ENCODE measurements around the gene AKIRIN2.

The AKIRIN2 gene

DNA sequence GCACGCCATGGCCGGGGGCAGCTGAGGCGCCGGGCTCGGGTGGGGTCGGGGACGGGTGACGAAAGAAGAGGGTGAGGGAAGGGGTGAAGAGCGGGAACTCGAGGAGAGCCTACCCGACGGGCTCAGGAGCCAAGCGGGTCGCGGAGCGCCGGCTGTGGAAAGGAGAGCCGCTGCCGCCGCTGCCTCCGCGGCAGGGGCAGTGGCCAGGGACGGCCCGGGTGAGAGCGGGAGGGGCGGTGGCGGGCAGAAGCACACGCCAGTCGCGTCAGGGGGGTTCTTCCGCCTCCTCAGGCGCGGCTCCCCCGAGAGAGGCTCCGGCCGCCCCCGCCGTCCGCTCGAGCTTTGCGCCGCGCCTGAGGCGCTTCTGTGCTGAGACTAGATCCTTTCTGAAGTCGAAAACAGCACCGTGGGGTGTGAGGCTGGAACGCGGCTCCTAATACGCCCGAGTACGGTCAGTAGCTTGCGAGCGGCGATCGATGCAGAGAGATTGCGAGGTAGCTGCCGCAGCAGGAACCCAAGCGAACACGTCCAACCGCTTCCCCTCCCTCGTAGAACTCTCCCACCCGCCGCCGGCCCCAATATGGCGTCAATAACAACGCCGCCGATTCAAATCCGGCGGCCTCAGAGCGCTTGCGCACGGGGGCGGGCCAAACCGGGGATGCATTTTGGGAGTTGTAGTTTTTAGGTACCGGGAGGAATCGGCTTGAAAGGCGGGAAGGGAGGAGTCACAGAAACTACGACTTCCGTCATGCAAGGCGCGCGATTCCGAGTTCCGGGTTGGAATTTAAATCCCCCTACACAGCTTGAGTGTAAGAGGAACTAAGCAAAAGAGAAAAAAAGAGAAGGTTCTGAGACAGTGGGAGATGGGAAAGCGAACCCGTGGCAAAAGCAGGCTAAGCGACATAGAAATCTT is at the start of gene AKIRIN2:
TSS of gene AKIRIN2 (minus strand) at position 558 of the 913 bp plus-strand sequence. CDS start at position 9, 549 bp downstream.
- DNase-seq: peak; percentile 95

DNA sequence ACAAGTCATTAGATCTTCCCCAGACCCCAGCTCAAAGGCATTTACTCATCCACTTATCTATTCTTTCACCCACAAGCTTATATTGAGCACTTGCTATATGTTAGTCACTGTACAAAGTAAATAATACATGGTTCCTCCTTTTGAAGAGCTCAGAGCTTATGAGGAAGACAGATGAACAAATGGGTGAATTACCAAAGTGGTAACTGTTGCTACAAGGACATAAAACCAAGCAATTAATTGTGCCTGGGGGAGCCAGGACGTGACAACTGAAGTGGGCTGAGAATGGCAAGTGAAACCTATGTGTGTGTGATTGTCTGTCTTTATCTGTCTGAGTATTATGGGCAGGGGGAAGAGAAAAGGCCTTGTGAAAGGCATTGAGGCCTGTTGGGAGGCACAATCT is 45.6 kb upstream of the AKIRIN2 start:
- DNase-seq: no peak

DNA sequence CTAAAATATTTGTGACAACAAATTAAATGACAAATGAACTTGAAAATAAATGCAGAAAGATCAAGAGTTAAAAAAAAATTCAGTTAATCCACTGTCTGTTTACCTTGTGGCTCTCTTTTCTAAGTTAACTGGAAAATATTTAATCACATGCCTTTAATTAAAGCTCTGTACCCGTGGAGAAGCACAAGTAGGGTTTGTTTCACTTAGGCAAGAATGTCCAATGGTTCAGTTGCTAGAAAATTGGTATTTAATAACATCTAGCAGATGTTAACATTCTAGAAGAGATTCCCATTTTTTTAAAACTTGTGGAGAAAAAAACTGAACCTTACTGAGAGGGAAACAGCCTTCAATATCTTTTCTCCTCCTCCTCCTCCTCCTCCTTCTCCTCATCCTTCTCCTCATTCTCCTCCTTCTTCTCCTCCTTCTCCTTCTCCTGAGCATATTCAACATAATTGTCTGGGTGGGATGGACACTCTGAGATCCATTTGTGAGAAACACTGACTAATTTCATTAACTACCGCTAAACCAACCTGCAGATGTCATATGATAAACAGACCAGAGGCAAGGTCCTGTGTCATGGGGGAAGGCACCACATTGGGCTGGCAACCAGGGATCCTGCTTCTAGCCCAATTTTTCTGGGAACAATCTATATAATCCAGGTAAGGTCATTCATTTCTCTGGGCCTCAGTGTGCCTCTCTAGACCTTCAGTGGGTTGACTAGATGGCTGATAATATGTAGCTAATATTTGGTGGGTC is 44.1 kb upstream of the AKIRIN2 start:
- DNase-seq: no peak

DNA sequence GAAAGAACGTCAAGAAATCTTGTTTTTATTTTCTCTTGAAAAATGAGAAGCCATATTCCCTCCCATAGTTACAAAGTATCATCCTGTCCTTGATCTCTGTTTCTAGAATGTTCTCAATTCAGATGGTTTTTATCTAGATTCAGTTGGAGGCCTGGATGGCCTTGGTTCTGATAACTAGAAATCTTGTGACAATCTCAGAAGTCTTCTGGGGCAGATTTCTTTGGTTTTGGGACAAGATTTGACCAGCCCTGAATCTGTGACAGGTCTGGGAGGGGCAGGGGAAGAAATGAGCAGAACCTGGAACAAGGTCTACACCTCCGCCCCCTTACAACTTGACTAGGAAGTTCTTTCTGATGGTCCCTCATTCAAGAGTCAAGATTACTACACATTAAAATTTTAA is 41.4 kb upstream of the AKIRIN2 start:
- no peak for DNase-seq

DNA sequence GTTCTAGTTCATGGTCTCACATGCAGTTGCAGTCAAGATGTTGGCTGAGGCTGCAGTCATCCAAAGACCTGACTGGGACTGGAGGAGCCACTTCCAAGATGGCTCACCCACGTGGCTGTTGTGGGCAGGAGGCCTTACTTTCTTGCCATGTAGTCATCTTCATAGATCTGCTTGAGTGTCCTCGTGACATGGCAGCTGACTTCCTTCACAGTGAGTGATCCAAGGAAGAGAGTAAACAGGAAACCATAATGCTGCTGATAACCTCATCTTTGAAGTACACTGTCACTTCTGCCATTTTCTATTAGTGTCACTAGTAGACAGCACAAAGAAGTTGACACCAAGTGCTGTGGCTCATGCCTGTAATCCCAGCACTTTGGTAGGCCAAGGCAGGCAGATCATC is 40.1 kb upstream of the AKIRIN2 start:
- DNase-seq: peak; percentile 12

DNA sequence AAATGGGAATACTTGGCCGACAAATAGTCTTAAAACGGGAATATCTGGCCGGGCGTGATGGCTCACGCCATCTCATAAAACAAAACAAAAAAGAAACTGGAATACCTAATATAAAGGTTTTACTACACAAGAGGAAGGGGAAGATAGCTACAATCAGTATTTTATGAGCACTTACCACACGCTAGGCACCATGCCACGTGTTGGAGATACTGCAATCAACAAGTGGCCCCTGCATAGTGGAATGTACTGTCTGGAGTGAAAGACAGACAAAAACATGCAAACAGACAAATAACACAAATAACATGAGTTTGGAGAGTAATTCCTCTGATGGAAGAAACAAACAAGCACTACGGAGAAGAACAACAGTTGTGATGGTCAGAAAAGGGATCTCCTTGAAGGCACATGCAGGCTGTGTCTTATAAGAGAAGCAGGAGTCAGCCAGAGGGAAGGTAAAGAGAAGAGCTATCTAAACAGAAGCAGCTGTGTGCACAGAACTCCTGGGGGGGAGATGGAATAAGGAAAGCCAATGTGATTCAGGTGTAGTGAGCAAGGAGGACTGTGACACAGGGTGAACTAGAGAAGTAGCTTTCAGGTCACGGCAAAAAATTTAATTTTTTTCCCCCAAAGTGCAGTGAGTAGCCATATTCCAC is 39.1 kb upstream of the AKIRIN2 start:
- DNase-seq: no peak

DNA sequence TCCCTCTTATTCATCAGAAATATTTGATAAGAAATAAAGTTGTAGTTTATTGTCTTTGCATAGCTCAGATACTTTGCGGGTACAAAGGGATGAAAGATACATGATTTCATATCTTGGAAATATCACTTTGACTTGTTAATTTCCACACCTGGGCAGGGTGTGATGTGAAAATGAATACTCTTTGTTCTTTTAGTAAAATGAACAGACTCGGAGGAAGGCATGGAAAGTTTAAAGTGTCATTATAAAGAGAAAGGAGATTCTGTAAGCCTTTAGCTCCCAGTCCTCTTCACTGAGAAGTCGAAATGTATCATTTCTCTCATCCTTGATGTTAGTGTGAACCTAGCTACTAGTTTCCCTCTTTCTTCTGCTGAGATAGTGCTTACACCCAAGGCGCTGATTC is 36.7 kb upstream of the AKIRIN2 start:
- DNase-seq: no peak

DNA sequence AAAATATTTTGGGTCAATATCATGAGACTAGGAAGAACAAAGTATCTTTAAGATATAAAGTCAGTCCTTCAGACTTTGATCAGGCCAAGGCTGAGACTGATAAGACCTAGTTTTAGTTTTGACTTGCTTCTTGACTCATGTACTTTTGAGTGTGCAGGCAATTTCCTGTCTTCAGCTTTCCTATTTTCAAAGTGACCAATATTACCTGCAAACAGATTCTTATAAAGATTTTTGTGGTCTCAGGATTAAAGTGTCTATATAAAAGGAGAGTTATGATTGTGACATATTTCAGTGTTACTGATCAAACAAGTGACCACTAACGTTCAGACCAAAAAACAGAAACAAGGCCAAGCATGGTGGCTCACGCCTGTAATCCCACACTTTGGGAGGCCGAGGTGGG is 36.0 kb upstream of the AKIRIN2 start:
- DNase-seq: no peak

DNA sequence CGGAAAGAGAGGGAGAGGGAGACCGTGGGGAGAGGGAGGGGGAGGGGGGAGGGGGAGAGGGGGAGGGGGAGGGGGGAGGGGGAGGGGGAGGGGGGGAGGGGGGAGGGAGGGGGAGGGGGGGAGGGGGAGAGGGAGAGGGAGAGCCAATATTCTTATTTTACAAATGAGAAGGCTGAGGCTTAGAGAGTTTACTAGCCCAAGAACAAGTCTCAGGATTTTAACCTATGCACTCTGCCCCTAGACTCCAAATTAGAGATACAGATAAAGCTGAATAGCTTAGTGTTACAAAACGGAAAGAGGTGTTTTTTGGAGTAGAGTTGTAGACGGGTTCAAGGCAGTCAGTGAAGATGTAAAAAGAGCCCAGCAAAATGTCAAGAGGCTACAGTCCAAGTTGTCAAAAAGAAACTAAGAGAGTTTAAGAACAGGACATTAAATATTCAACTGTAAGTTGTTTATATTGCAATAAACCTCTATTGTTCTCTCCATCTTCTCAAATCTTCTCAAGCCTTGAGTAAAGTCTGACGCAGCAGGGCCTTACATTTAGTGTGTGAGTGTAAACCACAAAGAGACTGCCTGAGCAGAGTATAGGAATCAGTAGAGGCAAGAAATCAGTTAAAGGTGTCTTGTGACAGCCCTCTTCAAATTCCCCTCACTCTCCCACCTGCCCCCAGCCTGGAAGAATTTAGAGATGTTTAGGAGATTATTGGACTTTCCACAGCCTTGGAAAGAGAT is 34.9 kb upstream of the AKIRIN2 start:
- no peak for DNase-seq

DNA sequence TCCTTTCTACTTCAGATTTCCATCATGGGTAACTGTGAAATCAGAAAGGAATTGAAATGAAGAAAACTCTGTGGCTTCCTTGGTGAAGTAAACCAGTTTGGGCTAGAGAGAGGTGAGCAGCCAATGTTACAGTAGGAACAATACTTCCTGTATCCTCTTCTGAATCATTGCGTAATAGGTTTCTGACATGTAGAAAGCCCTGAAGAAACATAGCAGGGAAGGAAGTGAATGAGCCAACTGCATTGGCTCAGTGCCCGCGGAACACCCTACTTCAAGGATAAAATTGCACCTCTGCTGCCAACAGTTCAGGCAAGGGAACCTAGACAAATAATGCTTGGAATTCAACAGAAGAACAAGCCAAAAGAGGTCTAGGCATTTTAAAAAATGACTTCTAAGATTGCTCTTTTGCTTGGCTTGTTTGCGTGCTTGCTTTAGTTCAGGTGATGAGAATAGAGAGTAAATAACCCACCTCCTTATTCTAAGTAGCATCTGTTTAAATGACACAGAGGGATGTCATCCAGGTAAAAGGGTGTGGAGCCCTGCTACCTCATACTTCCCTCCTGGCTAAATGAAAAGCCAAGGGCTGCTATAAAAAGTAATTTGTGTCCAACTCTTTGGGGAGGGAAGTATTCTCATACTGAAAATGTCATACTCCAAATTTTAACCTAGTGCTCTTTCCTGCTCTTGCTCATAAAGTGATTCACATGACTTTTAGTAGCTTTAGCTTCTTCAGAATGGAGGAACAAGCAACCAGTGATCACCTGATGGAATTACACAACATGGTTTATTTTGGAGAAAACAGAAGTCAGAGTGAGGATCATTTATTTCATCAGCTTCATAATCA is 30.0 kb upstream of the AKIRIN2 start:
- no peak for DNase-seq

DNA sequence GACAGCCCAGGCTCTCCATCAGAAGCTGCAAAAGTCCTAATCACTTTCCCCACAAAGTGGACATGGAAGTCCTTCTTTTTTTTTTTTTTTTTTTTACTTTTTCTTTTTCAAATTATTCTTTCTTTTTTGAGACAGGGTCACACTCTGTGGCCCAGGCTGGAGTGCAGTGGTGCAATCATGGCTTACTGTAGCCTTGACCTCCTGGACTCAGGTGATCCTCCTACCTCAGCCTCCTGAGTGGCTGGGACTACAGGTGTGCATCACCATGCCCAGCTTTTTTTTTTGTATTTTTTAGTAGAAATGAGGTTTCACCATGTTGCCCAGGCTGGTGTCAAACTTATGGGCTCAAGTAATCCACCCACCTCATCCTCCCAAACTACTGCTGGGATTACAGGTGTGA is 29.0 kb upstream of the AKIRIN2 start:
- DNase-seq: no peak

DNA sequence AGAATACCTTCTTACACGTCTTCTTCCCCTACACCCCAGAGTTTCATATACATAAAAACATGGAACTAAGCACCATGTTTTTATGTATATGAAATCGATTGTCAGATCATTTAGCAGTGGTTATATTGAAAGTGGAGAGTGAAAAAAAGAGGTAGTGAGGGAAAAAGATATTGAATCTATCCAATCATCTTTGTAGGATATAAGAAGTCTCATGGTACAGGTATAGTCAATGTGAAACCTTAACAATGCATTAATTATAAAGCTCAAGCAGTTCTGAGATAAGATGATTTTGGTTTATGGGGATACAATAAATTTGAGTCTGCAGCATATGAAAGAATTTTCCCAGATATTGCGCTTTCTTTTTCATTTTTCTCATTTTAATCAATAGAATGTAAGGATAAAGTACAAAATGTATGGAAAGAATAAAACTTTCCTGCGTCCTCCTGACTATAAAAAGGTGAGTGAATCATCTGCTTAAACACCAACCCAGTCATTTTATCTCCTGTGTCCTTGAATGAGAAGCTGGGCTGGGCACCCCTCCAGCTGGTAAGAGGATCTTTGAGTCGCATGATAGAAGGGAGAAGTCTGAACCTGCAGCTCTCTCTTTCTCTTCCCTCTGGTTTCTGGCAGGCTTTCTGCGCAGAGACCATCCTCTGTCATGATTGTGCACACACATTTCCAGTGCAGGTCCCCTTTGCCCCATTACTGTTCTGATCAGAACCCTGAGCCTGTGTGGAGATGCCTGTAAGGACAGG is 28.1 kb upstream of the AKIRIN2 start:
- DNase-seq: no peak

DNA sequence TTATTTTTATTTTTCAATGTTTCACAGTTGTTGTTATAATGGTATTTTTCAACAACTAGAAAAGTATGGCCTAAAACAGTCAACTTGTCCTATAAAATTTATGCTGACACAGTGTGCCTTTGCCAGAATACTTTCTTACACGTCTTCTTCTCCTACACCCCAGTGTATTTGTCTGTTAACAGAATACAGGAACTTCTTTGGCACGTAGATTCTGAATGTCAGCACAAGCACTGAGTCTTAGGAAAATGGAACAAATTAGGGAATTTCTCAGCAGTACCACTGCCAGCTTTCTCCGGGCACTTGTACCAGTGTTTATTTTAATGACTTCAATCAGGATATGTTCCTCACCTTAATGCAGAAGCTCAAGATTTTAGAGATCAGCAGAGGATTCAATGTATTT is 26.7 kb upstream of the AKIRIN2 start:
- no peak for DNase-seq

DNA sequence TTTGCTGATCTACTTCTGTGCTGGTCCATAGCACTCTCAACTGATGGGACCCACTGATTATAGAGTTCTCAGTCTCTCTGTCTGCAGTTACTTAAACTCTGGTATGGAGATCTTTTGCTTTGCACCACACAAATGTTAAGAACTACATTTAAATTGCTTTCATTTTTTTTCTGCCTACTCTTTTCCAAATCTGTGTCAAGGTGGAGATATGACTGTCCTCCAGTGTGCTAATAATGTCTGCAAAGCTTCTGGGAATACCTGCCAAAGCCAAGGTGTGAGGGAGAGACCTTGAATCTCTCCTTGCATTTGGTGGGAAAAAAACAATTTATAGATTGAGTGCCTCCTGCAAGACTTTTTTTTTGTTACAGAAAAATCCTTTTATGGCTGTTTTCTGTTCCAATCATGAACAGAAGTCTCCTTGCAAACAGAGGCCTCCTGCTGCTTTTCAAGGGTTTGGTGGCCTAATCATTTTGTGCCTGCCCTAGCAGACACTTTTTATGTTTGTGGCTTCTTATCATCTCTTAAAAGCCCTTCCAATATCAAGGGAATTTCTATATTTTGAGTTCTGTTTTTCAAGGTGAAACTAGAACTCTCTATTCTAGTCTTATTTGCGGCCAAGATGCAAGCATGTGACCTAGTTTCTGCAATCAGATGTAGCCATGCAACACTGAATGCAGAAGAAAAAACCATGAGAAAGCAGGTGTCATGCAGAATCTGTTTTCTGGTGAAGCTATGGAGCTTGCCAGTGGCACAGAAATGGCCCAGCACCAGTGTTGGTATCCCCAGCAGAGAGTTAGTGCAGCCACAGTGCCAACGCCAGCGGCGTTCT is 23.2 kb upstream of the AKIRIN2 start:
- no peak for DNase-seq

DNA sequence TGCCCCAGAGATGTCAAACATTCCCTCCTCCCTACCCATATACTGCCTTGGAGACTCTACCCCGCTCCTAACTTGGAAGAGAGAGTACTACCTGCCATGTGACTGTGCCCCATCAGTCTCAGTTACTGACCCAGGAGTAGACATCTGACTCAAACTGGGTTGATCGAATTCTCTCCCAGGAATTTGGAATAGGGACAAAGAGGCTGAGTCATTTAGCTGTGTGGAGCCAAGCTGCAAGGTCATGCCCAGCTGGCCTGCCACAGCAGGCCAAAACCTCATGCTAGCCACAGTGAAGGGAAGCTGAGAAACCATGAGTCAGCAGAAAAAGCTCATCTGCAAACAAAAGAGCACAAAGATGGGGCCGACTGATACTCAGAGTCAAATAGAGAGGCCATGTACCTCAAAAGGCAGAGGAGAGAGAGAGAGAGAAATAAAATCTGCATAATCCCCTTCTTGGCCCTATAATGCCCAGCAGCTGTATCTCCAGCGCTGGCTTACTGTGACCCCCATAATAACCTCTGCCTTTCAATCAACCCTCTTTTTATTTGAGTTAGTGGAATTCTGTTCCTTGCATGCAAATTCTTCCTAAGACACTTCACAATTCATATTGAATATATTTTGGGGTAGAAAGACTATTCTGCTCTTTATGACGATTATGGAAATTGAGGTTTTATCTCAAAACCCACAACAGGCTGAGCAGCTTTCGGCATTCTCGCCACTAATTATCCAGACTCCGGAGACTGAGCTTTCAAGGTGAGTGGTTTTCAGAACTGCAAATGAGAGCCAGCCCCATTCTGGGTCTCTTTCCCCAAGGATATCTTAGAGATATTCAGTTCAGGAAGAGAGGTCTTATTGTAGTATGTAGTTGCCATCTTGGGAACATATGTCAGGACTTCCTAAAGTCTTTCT is 21.4 kb upstream of the AKIRIN2 start:
- no peak for DNase-seq

DNA sequence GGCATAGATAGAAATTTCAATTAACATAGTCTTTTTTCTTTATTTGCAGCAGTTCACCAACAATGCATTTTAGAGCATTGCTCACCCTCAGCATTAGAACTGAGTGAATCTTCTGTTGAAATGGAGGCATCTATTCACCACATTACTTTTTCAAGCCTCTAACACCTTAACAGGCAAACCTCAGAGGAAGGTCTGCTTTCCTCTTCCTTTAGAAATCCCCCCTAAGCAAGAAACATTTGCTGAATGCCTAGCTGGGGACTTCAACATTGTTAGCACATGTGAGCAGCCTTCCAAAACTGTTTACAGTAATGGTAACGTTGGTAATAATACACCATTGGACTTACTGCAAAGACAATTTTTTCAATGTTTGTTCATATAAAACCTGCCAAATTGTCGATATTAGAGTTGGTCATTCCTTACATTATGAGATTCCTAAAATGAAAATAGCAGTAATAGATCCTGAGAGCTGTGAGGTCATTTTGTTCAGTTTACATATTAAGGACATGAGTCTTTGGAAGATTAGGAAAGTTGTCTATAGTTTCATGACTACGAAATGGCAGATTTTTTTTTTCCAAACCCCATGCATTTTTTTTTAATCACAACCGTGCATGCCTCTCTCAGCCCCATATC is 20.6 kb upstream of the AKIRIN2 start:
- no peak for DNase-seq

DNA sequence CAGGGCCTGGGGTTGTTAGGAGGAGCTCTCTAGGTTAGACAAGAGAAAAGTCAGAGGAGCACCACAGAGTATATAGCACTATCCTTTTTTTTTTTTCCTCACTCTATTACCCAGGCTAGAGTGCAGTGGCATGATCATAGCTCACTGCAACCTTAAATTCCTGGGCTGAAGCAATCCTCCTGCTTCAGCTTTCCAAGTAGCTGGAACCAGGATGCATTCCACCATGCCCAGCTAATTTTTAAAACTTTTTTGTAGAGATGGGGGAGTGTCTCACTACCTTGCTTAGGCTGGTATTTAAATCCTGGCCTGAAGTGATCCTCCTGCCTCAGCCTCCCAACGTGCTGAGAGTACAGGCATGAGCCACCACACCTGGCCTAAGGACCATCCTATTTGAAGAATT is 19.3 kb upstream of the AKIRIN2 start:
- DNase-seq: no peak

DNA sequence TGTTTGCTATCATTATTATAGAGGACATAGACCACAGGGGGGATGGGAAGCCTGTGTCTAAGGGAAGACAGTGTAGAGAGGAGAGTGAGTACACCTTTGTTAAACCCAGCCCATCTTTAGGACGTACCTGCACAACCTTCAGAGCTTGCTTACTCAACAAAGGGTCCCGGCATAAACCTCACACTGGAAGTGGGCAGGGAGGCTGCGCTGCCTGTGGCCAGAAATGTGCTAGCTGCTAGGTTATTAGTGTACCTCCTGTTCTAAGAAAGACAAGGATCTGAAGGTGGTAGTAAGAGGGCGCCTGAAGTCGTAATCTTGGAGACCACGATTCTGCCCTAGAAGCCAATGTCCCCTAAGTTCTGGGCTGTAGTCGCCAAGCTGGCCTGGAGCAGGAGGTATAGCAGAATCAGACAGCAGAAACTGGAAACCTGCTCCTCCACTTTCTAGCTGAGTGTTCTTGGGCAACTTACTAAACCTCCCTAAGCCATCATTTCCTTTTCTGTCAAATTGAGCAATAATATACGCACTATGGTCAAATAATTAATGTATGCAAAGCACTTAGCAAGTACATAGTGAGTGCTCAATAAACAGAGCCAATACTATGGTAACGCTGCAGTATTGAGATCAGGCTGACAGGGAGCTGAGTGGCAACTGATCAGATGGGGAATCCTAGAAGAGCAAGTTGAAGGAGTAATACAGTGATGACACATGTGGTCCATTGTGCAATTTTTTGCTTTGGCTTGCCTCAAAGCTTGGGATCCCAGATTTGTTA is 16.8 kb upstream of the AKIRIN2 start:
- no peak for DNase-seq

Data from activated CD4-positive, alpha-beta T cell treated with anti-CD3 and anti-CD28 coated beads for 1 hour (primary cell).